HG03565 (cell line): ENCODE results near the gene MYCBPAP.

Experiments used
- ATAC-seq: cut with Tn5 transposase; IDR thresholded peaks from one replicate; pipeline ENCODE4 v1.9.1; 2021; ENCODE audit warnings: mild to moderate bottlenecking, moderate library complexity; ENCODE audit not compliant: unreplicated experiment

The MYCBPAP gene

DNA sequence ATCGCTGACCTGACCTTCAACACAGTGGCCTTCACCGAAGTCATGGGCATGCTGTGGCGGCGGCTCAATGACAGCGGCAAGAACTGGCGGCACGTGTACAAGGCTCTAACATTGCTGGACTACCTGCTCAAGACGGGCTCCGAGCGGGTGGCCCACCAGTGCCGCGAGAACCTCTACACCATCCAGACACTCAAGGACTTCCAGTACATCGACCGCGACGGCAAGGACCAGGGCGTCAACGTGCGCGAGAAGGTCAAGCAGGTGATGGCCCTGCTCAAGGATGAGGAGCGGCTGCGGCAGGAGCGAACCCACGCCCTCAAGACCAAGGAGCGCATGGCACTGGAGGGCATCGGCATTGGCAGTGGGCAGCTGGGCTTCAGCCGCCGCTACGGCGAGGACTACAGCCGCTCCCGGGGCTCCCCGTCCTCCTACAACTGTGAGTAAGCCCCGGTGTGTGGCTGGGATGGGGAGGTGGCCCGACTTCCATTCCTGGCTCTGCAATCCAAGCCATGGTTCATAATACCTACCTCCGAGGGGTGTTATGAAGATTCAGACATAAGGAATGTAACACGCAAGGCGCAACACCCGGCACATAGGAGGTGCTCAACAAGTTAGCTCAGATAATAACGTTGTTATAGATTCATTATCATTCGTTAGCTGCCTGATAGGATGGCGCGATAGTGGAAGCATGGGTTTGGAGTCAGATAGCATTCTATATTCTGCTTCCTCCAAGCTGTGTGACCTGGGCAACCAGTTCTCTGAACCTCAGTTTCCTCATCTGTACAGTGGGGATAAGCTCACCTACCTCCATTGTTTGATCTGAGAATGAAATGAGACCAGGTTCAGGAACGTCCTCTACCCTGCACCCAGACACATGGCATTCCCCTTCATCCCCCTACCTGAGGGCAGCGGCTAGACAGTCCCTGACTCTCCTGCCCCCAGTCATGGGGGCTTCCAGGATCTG lies 28.7 kb downstream of the MYCBPAP start:
- no peak for ATAC-seq

DNA sequence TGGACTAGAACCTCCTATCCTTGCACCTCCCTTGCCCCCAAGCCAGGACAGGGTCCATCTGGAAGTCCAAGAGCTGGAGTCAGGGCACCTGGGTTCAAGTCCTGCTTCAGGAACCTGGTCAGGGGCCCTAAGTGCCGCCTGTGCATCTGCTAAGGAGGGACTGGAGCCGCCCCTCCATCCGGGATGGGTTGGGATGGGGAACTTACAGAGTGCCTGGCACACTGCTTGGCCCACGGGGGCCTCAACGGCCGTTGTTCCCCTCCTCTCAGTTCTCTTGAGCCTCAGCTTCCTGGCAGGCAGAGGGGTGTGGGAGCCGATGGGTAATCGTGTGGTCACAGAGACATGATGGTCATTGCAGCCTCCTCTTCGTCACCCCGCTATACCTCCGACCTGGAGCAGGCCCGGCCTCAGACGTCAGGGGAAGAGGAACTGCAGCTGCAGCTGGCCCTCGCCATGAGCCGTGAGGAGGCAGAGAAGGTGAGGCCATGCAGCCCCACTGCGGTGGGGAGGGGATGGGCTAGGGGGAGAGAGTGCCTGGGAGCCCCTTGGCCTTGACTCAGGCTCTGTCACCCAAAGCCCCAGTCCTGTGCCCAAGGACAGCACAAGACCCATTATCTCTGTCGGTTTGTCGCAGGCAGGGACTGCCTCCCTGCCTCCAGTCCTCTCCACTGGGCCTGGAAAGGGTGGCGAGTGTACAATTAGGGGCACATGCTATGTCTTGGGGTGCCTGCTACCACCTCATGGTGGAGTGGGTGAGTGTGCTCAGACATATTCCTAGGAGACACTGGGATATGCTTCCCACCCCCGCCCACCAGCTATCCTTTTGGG lies 29.7 kb downstream of the MYCBPAP start:
- ATAC-seq = no peak

DNA sequence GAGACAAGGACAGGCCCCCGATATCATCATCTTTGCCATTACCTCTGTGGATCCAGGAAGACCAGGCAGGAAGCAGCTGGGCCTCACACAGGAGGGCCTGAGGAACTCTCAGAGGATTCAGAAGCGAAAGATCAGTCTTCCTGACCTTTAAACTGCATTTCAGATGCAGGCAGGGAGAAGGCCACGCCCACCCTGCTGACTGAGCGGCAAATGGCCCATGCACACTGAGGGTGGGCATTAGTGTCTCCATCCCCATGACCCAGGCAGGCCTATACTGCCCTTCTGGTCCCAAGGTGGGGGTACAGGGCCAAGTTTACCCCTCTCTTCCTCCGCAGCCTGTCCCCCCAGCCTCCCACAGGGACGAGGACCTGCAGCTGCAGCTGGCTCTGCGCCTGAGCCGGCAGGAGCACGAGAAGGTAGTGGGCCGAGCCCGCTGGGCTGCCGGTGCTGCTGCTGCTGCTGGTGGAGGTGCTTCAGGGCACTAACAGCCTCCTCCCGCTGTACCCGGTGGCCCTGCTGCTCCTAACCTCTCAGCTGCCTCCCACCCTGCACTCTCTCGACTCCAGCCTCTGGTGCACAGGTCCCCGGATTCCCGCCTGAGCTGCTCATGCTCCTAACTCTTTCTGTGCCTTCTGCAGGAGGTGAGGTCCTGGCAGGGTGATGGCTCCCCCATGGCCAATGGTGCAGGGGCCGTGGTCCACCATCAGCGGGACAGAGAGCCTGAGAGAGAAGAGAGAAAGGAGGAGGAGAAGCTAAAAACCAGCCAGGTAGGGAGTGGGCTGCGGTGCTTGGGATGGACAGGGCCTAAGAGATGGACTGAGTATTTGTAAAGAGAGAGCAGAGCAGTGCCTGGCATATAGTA lies 30.5 kb downstream of the MYCBPAP start:
- ATAC-seq = no peak

DNA sequence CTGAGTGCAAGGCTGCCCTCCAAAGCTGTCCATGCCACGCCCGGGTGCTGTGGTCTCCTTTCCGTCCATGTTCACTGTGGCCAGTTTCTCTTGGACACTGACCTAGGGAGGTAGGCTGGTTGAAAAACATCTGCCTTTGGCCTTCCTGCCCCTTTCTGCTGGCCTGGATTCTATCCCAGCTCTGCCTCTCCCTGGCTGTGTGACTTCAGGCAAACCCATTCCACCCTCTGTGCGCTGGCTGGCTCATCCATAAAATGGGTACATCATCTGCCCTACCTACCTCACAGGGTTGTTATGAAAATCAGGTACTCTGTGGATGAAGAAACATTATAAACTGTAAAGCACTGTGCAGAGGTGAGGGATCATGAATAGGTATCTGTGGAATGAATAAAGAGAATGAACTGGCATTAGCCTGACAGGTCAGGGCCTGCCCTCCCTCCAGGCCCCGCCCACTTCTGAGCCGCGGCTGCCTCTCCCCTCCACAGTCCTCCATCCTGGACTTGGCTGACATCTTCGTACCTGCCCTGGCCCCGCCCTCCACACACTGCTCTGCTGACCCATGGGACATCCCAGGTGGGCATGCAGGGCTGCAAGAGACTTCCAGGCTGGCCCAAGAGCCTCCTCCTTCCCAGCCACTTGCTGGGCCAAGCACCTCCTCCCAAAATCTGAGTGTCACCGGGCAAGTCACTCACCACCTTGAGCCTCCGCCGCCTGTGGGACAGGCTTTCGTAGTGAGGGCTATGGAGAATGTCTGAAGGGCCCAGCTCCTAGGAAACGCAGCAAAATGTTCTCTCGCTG lies 31.7 kb downstream of the MYCBPAP start:
- ATAC-seq = no peak

DNA sequence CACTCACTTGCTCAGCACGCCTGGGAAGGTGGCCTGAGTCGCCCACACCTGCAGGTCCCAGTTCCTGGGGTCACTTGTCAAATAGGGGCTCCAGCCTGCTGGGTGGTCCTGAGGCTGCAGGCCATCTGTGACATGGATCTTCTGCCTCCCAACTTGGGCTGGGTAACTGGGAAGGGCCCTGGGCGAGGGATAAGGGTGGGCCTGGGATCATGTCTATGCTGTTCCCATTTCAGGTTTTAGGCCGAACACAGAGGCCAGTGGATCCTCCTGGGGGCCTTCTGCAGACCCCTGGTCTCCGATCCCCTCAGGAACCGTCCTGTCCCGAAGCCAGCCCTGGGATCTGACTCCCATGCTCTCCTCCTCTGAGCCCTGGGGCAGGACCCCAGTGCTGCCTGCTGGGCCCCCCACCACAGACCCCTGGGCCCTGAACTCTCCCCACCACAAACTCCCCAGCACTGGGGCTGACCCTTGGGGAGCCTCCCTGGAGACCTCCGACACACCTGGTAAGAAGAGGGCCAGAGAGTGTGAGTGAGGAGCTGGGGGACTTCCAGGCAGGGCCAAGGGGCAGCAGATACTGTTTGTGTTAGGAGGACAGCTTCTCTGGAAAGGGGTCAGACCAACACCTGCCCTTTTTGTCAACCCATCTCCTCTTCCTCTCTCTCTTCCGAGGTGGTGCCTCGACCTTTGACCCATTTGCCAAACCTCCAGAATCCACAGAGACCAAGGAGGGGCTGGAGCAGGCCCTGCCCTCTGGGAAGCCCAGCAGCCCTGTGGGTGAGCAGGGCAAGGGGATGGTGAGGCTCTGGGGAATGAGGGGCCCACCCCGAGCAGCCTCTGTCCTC lies 32.5 kb downstream of the MYCBPAP start:
- no peak for ATAC-seq

DNA sequence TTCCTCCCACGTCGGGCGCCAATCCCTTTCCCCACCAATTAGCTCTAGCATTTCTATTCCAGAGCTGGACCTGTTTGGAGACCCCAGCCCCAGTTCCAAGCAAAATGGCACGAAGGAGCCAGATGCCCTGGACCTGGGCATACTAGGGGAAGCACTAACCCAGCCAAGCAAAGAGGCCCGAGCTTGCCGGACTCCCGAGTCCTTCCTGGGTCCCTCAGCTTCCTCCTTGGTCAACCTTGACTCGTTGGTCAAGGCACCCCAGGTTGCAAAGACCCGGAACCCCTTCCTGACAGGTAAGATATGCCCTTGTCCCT lies 33.1 kb downstream of the MYCBPAP start:
- ATAC-seq = no peak

DNA sequence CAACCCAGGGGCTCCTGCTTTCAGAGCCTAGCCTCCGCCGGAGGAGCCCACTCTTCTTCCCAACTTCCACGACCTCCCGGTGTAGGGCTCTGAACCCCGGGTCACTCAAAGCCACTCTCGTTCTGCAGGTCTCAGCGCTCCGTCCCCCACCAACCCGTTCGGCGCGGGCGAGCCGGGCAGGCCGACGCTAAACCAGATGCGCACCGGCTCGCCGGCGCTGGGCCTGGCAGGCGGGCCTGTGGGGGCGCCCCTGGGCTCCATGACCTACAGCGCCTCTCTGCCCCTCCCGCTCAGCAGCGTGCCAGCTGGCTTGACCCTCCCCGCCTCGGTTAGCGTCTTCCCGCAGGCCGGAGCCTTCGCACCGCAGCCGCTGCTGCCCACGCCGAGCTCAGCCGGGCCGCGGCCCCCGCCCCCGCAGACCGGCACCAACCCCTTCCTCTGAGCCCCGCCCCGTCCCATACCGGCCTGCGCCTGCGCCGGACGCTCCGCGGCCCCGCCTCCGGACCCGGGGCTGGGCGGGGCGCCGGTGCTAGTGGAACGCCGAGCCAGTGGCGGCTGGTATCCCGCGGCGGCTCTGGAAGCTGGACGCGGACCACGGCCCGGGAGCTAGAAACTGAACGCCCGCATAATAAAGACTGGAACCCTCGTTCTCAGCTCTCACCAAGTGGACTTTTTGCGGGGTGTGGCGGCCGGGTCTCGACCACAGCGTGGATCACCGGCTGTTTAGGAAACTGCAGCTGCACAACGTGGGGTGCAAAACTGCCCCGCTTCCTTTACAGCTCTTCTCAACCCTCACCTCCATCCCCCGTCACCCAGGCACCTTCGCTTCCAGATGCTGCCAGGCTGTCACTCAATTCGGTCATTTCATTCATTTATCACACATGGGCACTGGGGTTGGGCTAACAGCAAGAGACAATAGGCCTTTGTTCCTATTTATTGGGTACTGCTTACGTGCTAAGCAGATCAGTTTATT lies 33.8 kb downstream of the MYCBPAP start:
- peak; percentile 73 for ATAC-seq

DNA sequence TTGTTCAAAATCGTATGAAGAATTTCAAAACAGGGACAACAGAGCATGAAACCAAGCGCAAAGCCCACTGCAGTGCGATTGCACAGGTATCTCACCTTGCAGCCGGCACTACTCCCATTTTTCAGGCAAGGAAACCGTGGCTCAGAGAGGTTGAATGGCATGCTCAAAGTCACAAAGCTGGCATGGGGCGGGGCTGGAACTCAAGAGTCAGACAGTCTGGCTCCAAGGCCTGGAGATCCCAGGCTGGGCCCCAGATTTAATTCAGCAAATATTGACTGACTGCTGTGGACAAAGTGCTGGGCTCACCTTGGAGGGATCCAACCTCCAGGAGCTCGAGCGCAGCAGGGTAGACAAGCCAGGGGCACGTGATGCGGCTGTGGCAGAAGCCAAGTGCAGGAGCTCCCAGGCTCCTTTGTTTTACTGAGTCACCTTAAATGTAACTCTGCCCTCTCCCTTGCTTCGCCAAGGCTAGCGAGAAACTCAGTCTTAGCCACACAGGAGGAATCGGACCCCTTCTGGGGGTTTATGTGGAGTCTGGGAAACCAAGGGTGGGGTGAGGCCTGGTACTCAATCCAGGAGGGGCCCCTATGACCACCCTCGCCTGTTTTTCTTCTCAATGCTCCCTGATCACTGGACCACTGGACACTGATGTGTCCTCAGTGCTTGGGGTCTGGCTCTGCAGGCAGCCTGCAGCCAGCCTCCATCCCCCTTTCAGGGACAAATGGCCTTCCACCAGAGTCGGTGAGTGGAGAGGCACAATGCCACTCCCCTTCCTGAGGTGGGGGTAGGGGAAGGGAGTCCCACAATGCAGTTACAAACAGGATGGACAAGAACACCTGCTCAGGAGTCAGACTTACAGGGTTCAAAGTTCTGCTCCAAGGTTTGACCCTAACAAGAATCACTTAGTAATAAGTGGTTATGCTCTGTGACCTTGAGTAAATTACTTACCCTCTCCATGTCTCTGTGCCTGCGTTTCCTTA lies 34.8 kb downstream of the MYCBPAP start:
- ATAC-seq = no peak

DNA sequence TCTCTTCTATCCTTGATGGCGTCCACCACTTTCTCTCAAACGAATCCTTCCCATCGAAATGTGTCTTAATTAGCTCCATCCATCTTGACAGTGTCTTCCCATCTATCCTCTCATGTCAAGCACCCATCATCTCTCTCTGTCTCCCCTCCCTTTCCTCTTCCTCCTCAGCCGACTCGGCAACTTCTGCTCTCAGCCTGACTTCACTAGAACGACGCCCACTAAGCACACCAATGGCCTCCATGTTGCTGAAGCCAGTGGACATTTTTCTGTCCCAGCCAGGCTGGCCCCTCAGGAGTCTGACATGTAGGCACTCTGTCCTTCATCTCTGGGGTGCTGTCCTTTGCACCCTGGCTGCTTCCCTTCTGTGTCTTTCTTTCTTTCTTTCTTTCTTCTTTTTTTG lies 36.3 kb downstream of the MYCBPAP start:
- ATAC-seq = no peak

DNA sequence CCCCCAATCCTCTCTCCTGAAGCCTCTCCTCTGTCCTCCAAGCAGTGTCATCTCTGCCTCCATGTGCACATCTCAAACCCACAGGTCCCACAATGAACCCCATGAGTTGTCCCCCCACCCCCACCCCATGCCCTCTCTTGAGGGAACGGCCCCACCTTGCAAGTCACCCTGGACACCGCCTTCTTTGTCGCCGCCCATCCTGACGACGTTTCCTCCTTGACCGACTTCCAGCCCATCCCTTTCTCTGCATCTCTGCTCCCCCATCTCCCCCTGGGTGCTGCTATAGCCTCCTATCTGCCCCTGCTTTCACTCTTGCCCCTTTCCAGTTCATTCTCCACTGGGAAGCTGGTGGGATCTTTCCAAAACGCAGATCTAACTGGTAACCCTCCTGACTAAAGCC lies 37.1 kb downstream of the MYCBPAP start:
- no peak for ATAC-seq

DNA sequence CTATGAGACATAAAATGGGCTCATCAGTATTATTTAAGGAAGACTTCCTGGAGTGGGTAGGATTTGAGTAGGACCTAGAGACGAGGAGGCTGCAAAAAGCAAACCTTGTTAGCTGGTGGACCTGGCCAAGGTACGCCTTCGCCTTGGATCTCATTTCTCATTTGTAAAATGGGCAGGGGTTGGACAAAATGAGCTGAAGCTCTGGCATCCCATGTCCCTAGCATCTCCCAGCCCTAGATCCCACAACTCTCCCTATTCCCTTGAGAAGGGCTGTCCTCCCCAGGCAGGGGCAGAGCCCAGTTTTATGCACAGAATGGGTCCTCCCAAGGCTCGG lies 38.4 kb downstream of the MYCBPAP start:
- ATAC-seq = no peak

DNA sequence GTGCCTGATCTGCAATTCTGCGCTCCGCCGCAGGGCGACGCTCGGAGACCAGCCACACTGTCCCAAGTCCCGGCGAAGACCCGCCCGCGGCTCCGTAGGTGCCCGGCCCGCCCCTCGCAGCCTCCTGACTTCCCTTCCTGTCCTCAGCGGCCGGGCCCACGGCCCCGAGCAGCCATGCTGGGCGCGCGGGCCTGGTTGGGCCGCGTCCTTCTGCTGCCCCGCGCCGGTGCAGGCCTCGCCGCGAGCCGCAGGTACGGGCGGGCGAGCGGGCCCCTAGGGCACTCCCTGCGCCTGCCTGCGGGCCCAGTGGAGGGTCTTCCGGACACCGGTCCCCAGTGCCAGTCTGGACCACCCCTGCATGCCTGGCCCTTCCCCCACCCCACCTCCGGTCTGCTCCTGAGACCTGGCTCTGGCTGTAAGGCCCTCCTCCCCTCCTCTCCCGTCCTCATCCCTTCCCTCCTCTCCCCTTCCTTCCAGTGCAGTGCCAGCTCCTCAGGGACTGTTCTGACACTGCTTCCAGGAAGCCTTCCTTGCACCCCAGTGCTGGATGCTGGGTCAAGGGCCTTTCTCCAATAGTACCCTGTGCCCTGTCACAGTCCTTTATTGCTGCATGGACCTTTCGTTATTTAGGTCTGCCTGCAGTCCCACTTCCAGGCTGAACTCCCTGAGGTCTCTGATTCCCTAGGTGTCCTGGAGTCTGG lies 38.9 kb downstream of the MYCBPAP start, which contains the start of gene SPATA20:
TSS of gene SPATA20 (plus strand) at position 140 of the 701 bp plus-strand sequence. CDS start at position 175, 35 bp downstream.
- peak; percentile 56 for ATAC-seq

DNA sequence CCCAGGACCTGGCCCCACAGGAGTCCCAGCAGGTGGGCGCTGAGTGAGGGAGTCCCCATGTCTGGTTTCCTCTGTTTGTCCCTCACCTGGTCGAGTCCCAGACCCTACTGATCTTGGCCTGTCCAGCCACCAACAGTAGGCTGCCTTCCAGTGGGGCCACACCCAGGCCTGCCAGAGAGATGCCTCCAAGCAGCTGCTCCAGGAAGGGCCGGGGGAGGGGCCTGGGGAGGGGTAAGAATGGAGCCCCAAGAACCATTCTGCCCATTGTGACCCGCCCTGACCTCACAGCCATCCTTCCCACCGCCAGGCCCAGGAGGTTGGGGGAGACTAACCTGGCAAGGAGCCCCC lies 39.5 kb downstream of the MYCBPAP start:
- no peak for ATAC-seq

DNA sequence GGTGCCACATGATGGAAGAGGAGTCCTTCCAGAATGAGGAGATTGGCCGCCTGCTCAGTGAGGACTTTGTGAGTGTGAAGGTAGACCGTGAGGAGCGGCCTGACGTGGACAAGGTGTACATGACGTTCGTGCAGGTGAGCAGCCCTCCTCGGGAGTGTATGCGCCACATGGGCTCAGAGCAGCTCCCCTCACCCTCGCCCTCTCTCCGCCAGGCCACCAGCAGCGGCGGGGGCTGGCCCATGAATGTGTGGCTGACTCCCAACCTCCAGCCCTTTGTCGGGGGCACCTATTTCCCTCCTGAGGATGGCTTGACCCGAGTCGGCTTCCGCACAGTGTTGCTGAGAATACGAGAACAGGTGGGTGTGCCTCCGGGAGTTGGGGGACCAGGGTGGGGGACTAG lies 40.6 kb downstream of the MYCBPAP start:
- ATAC-seq = no peak

DNA sequence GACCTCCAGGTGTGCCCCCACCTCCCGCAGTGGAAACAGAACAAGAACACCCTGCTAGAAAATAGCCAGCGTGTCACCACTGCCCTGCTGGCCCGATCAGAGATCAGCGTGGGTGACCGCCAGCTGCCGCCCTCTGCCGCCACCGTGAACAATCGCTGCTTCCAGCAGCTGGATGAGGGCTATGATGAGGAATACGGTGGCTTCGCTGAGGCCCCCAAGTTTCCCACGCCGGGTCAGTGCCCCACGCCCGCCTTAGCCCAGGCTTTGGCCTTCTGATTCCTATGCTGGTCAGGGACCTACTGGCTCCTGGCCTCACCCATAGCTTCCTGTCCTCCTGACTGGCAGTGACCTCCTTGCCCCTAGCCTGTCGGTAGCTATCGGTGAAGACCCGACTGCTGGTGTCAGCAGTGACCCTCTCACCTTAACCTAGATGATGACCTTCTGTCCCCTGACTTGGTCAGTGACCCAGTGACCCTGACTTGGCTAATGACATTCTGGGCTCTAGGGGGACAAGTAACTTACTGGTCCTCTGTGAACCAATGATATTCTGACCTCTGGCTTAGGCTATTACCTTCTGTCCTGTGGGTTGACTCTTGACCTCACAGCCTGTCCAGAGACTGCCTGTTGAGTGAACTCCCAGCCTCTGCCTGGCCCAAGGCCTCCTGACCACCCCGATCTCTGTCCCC lies 41.2 kb downstream of the MYCBPAP start:
- ATAC-seq = no peak

DNA sequence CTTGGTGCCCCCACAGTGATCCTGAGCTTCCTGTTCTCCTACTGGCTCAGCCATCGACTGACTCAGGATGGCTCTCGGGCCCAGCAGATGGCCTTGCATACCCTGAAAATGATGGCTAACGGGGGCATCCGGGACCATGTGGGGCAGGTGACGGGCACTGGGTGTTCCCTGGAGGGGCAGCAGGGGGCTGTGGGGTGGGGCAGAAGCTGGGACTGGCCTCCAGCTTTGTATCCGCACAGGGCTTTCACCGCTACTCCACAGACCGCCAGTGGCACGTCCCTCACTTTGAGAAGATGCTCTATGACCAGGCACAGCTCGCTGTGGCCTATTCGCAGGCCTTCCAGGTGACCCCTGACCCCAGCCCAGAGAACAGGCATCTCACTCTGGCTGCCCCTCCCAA lies 41.7 kb downstream of the MYCBPAP start:
- ATAC-seq = no peak
